Lung microvascular endothelial cell (primary cell): Measurements from ENCODE around the gene TLX3. TPM values are rescaled to one million over a fixed set of nuclear protein-coding genes. Genes with fewer than 3 reads are reported as not detected.

Experiments used
- DNase-seq, 2 donors: peaks; one replicate each; pipeline versions ENCODE4 v3.0.0 to v3.0.0-alpha.2; 2010; ENCODE audit warnings: low read depth in 2 of 2
- total RNA-seq: library from RNA; depleted of rRNA; stranded (reverse); fragments of >200 nt; gene quantifications from 2 replicates; pipeline ENCODE4 v1.2.1, GENCODE V29; 2014

TLX3 gene
- total RNA-seq, 1 donor from 2014 or later = not detected

GRCh38 chr5:171306166-171306565 is 2.9 kb upstream of the TLX3 start:
- DNase-seq = no peak

DNA sequence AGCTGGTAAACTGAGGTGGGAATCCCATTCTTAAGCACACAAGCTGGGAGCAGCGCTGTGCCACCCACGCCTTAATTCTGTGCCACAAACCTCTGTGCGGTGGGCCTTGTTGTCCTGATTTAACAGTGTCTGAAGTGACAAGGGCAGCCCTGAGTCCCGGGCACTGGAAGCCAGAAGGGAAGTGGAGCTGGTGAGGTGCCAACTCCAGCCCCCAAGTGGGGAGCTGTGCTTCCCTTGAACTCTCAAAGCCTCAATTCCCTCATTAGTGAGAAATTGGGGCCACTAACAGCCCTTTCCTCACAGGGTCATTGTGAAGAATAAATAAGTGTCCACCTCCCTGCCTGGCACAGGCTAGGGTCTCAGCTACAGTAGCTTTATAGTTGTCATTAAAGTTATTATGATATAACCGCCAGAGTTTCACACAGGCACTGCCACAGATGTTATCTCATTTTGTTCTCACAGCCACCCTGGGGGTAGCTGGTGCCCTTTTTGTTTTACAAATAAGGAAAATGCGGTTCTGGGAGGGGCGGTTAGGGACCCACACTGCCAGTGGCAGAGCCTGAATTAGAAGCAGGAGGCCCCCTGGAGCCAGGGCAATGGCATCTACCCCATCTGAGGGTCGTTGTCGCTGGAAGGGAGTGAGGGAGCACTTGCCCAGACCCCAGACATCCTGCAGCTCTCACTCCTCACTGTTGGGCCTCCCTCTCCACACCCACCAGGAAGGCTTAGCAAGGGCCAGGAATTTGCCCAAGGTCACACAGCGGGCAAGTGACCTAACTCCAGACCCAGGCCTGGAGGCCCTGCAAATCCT is 2.1 kb upstream of the TLX3 start:
- DNase-seq = no peak

- no peak for DNase-seq
Observed at GRCh38 chr5:171307789-171308452, 1.1 kb upstream of the TLX3 start.

DNA sequence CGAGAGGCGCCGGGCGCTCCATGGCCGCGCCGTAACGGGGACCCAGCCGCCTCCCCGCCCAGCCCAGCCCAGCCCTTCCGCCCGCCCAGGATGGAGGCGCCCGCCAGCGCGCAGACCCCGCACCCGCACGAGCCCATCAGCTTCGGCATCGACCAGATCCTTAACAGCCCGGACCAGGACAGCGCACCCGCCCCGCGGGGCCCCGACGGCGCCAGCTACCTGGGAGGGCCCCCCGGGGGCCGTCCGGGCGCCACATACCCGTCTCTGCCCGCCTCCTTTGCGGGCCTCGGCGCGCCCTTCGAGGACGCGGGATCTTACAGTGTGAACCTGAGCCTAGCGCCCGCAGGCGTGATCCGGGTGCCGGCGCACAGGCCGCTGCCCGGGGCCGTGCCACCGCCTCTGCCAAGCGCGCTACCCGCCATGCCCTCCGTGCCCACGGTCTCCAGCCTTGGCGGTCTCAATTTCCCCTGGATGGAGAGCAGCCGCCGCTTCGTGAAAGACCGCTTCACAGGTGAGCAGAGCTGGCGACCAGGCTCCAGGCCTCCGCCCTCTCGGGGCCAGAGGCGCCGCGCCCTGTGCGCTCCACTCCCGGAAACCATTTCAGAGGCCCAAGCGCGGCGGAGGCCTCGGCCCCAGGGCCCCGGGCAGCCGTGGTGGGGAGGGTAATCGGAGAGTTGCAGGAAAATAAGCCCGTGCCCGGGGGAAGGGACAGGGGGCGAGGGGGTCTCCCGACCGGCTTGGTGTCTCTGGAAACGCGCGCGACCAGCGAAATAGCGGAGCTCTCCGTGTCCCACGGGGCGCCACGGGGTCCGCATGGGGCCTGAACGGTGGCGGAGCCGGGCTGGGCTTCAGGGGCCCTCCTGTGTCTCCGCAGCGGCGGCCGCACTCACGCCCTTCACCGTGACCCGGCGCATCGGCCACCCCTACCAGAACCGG is 496 bp downstream of the TLX3 start:
- no peak for DNase-seq

GRCh38 chr5:171310212-171310818 is 1.3 kb downstream of the TLX3 start:
- DNase-seq = no peak

GRCh38 chr5:171310819-171311321 is 1.8 kb downstream of the TLX3 start:
- DNase-seq = no peak

DNA sequence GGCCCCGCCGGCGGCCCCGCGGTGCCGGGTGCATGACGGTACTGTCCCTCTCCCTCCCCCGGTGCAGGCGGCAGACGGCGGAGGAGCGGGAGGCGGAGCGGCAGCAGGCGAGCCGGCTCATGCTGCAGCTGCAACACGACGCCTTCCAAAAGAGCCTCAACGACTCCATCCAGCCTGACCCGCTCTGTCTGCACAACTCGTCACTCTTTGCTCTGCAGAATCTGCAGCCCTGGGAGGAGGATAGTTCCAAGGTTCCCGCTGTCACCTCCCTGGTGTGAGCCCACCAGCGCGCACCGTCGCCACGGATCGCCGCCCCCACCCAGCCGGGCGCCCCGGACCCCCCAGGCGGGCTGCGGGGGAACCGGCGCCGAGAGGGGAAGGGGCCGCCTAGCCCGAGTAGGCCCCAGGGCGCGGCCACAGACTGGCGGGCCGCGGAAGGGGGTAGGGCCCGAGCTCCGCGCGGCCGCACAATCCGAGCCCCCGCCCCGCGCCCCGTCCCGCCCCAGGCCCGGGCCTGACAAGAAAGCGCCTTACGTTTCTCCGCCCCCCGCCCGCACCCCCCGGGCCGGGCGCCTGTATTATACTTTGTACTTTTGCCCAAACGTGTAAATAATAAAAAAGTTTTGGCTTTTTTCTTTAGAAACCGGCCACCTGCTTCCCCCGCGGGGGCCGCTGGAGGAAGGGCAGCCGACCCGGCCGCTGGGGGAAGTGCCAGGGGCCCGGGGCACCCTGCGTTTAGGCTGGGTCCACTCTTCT is 2.5 kb downstream of the TLX3 start:
- DNase-seq = no peak

GRCh38 chr5:171312129-171312974 is 3.3 kb downstream of the TLX3 start:
- DNase-seq = peak in 1 of 2 donors; percentile 22

DNA sequence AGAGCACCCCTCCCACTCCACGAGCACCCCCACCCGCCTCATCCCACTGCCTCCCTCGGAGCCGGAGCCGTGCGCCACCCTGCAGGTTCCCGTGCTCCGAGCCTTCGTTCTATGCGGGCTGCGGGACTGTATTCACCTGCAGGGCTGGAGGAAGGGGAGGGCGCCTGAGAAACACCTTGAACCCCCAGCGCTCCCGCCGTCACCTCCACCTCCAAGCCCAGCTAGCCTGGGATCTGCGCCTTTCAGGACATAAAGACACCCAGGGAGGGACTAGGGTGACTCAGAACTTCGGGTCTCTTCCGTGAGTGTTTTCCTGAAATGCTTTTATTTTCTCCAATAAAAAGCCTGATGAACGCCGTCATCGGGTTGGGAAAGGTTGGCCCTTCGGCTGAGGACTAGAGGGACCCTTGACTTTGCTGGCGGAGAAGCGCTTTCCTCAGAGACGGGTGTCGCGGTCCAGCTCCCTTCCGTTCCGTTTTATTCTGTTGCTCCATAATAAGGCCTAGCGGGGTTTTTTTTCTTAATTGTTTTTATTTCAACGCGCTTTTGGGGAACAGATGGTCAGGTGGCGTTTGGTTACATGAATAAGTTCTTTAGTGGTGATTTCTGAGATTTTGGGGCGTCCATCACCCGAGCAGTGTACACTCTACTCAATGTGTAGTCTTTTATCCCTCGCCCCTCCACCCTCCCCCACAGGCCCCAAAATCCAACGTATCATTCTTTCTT is 4.6 kb downstream of the TLX3 start:
- no peak for DNase-seq

- no peak for DNase-seq
Observed at GRCh38 chr5:171314728-171315385, 5.8 kb downstream of the TLX3 start.

GRCh38 chr5:171315386-171315891 is 6.4 kb downstream of the TLX3 start:
- no peak for DNase-seq

GRCh38 chr5:171315925-171316257 is 6.8 kb downstream of the TLX3 start:
- DNase-seq = no peak

DNA sequence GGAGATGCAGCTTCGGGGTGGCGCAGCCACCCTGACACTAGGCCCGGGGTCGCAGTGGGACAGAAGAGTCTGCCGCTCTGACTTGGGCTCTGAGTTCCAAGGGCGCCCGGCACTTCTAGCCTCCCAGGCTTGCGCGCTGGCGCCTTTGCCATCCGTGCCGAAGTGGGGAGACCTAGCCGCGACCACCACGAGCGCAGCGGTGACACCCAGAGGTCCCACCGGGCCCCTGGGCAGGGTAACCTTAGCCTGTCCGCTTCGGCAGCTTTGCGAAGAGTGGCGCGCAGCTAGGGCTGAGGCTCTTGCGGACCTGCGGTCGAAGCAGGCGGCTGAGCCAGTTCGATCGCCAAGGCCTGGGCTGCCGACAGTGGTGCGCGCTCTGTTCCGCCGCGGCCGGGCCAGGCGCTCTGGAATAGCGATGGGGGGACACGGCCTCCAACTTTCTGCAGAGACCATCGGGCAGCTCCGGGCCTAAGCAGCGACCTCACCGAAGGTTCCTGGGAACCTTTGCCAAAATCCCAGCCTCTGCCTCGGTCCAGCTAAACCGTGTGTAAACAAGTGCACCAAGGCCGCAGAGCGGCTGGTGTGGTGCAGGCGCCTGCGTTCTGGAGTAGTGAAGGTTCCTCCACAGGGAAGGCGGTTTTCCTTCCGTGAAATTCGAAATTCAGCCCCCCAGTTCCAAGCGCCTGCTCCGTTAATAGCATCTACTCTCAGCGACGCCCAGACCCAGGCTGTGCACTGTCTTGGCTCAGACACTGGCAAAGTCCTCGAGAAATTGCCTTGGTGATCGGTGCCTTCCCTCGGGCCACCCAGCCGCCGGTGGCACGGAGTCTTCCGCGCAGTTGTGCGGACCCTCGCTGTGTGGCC is 7.4 kb downstream of the TLX3 start:
- DNase-seq = no peak

DNA sequence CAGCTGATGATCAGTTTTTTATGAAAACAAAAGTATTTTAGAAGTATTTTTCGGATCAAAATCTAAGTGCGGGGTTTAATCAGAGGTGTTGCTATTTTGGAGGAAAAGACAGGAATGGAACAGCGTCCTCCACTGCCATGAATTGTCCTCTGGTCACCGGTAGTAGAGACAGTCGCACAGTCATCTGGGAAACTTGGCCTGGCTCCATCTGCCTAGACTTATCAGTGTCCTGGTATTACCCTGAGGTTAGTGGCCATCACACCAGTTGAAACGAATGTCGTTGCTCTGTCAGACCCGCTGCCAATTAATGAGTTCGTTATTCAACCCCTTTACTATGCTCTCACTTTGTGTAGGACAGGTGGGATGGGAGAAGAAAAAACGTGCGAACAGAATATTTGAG is 8.2 kb downstream of the TLX3 start:
- DNase-seq = no peak

DNA sequence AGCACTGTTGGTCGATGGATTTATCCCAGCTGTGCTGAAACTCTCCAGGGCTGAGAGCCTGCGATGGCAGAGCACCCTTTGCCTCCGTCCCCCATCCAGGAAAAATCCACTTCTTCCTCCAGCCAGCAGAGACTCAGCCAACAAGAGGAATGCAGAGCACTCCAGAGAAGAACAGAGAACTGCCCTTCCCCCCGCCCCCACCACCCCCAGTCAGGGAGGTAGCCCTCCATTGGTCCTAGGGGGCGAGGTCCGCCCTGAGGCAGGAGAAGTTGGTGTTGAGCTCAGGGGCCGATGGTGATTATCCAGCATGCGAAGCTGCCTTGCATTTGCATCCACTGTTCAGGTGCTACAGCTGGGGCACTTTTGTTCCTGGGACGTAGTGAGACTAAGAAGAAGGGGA is 9.0 kb downstream of the TLX3 start:
- DNase-seq = no peak

GRCh38 chr5:171321447-171321846 is 12.4 kb downstream of the TLX3 start:
- no peak for DNase-seq

GRCh38 chr5:171322527-171322926 is 13.5 kb downstream of the TLX3 start:
- no peak for DNase-seq
